HL-60 (cell line): ENCODE results near the gene SRSF12.

Experiments used
- DNase-seq, 2 experiments: peaks; one replicate each; pipeline ENCODE4 v3.0.0-alpha.2; 2010 to 2020; ENCODE audit warnings: low read depth in 1 of 2, low spot score in 1 of 2
- H3K27ac ChIP-seq: fragments of 250-450 bp; sonication (Bioruptor Pico); replicated peaks from 2 replicates; pipeline ENCODE4 v1.5.1; 2020; ENCODE audit warnings: mild to moderate bottlenecking, moderate library complexity
- H3K27me3 ChIP-seq: fragments of 250-450 bp; sonication (Bioruptor Pico); 2 replicates; pipeline ENCODE4 v1.5.1; 2021; ENCODE audit warnings: mild to moderate bottlenecking, moderate library complexity; ENCODE audit not compliant: insufficient read depth, poor library complexity, severe bottlenecking
- H3K4me3 ChIP-seq: replicated peaks from 2 replicates; pipeline ENCODE4 v1.5.1; 2011; ENCODE audit warnings: mild to moderate bottlenecking, control low read depth, low read length; ENCODE audit not compliant: insufficient read depth
- GABPA ChIP-seq: IDR thresholded peaks from 2 replicates; pipeline ENCODE4 v1.6.1; 2012; ENCODE audit warnings: low read depth
- POLR2AphosphoS5 ChIP-seq: IDR thresholded peaks from 2 replicates; pipeline ENCODE4 v1.6.1; 2012; ENCODE audit warnings: low read depth
- SPI1 ChIP-seq: IDR thresholded peaks from 2 replicates; pipeline ENCODE4 v1.6.1; 2012; ENCODE audit warnings: low read depth, mild to moderate bottlenecking, borderline replicate concordance
- TF ChIP-seq, protein P1 (sequence below): IDR thresholded peaks from 2 replicates; pipeline ENCODE4 v1.6.1; 2012; ENCODE audit warnings: low read depth; ENCODE audit not compliant: insufficient replicate concordance
- TF ChIP-seq, protein P2 (sequence below): IDR thresholded peaks from one replicate; pipeline ENCODE4 v1.5.1; 2011; ENCODE audit warnings: low read length, control low read depth, inconsistent platforms; ENCODE audit not compliant: insufficient read depth

SRSF12 gene

DNA sequence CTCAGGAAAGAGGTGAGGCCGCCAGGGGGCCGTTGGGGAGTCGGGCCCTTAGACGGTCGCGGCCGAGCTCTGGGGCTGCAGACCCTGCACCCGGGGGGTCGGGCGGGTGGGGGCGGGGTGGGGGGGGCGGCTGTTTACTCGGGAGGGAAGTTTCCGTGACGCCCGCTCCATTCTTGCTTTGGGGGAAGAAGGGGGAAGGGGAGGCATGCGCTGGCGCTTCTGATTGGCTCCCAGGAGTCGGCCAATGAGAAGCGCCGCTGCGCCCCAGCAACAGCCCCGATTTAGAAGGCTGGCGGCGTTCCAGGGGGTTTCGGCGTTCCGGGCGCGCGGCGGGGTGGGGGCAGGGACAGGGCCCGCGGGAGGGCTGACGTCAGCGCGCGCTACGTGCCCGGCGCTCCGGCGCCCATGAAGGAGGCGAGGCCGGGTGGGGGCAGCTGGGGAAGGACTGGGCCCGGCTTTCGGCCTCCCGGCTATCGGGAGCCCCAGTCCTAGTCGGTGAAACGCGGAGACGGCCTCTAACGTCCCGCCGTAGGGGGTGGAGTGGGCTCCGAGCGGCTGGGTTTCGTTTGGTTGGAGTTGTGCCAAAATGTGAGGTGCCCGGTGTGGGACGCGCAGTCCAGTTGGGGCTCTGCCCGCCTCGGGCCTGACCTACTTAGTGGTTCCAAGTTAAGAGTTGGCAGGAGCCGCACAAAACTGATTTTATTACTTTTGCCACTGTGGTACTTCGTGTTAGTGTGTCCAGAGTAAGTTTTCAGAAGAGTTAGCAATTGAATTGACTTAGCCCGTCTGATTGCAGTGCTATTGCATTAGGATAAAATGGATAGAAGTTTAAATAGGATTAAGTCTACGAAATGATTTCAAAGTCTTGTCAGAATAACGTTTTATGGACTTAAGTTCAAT, 36.2 kb downstream of the SRSF12 start:
- TF ChIP-seq, protein P1, sequence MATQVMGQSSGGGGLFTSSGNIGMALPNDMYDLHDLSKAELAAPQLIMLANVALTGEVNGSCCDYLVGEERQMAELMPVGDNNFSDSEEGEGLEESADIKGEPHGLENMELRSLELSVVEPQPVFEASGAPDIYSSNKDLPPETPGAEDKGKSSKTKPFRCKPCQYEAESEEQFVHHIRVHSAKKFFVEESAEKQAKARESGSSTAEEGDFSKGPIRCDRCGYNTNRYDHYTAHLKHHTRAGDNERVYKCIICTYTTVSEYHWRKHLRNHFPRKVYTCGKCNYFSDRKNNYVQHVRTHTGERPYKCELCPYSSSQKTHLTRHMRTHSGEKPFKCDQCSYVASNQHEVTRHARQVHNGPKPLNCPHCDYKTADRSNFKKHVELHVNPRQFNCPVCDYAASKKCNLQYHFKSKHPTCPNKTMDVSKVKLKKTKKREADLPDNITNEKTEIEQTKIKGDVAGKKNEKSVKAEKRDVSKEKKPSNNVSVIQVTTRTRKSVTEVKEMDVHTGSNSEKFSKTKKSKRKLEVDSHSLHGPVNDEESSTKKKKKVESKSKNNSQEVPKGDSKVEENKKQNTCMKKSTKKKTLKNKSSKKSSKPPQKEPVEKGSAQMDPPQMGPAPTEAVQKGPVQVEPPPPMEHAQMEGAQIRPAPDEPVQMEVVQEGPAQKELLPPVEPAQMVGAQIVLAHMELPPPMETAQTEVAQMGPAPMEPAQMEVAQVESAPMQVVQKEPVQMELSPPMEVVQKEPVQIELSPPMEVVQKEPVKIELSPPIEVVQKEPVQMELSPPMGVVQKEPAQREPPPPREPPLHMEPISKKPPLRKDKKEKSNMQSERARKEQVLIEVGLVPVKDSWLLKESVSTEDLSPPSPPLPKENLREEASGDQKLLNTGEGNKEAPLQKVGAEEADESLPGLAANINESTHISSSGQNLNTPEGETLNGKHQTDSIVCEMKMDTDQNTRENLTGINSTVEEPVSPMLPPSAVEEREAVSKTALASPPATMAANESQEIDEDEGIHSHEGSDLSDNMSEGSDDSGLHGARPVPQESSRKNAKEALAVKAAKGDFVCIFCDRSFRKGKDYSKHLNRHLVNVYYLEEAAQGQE: no peak
- peak; percentile 73 for TF ChIP-seq POLR2AphosphoS5

DNA sequence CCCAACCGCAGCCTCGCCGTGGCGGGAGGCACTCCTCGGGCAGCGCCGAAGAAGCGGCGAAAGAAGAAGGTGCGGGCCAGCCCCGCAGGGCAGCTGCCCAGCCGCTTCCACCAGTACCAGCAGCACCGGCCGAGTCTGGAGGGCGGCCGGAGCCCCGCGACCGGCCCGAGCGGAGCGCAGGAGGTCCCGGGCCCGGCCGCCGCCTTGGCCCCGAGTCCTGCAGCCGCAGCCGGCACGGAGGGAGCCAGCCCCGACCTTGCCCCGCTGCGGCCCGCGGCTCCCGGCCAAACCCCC, 36.8 kb downstream of the SRSF12 start:
- peak overlapping the region; percentile 85 for H3K4me3 ChIP-seq
- TF ChIP-seq GABPA (no peak), SPI1 (no peak), POLR2AphosphoS5 (no peak)
- TF ChIP-seq, protein P2, sequence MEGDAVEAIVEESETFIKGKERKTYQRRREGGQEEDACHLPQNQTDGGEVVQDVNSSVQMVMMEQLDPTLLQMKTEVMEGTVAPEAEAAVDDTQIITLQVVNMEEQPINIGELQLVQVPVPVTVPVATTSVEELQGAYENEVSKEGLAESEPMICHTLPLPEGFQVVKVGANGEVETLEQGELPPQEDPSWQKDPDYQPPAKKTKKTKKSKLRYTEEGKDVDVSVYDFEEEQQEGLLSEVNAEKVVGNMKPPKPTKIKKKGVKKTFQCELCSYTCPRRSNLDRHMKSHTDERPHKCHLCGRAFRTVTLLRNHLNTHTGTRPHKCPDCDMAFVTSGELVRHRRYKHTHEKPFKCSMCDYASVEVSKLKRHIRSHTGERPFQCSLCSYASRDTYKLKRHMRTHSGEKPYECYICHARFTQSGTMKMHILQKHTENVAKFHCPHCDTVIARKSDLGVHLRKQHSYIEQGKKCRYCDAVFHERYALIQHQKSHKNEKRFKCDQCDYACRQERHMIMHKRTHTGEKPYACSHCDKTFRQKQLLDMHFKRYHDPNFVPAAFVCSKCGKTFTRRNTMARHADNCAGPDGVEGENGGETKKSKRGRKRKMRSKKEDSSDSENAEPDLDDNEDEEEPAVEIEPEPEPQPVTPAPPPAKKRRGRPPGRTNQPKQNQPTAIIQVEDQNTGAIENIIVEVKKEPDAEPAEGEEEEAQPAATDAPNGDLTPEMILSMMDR: no peak
- TF ChIP-seq, protein P1: no peak
- no peaks in the 10 kb centered on the region for H3K27me3 ChIP-seq
- H3K27ac ChIP-seq: peak overlapping the region; percentile 98
- DNase-seq: no peak

More for the DNA sequence above, 36.2 kb downstream of the SRSF12 start:
- Histone ChIP-seq H3K4me3 (peak overlapping the region; percentile 85), H3K27ac (peak overlapping the region; percentile 98), H3K27me3 (no peaks in the 10 kb centered on the region)
- peak; percentile 89 to 97 for DNase-seq

DNA sequence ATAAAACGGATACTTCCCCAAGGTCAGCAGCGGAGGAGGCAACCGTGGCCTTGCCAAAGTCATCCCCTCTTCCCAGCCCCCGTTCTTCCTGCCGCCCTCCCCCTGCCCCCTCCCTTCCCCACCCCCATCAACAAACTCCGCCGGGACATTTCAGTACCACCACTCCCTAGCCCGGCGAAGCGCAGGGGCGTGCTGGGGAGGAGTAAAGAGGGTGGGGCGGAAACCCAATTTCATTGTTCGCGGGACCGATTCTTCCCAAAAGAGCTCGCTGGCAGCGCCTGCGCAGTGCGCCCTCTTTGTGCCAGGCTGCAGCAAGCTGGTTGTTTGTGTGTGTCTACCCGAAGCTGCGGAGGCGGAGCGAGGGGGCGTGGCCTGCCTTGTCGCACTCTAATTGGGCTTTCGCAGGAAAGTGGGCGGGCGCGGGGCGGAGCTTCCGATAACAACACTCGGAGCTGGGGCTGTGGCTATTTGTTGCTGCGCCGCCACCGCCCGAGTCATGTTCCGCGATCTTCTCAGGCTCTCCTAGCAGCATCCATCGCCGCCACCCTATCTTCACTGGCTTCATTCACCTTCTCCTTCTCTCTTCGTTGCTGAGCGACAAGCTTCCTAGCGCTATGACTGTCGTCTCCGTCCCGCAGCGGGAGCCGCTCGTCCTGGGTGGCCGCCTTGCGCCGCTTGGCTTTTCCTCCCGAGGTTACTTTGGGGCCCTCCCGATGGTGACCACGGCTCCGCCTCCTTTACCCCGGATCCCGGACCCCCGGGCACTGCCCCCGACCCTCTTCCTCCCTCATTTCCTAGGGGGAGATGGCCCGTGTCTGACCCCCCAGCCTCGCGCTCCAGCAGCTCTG, 37.4 kb downstream of the SRSF12 start, which contains the start of gene PNRC1:
Gene PNRC1, plus strand, starts transcription at position 471 of the 848 bp plus-strand sequence. Its CDS starts 144 bp downstream, at position 615.
- peak; percentile 95 to 100 for DNase-seq
- peak within 1 kb of the TSS; percentile 85 for H3K4me3 ChIP-seq
- TF ChIP-seq POLR2AphosphoS5: peak; percentile 98
- TF ChIP-seq, protein P1: peak; percentile 51
- no peak for TF ChIP-seq GABPA
- H3K27me3 ChIP-seq: no peaks in the 10 kb centered on the region
- peak within 1 kb of the TSS; percentile 98 for H3K27ac ChIP-seq
